RKO (cell line): ENCODE measurements around the gene TNNT3.

Experiments used
- DNase-seq: peaks from one replicate; pipeline ENCODE4 v3.0.0-alpha.2; 2016; ENCODE audit warnings: low spot score

The TNNT3 gene

GRCh38 chr11:1896923-1897322 is 22.6 kb upstream of the TNNT3 start:
- no peak for DNase-seq

GRCh38 chr11:1899090-1899489 is 20.4 kb upstream of the TNNT3 start:
- DNase-seq, result no peak

GRCh38 chr11:1899686-1900085 is 19.8 kb upstream of the TNNT3 start:
- no peak for DNase-seq

GRCh38 chr11:1906181-1906580 is 13.3 kb upstream of the TNNT3 start:
- no peak for DNase-seq

- no peak for DNase-seq
Measured at GRCh38 chr11:1906611-1907423, 12.7 kb upstream of the TNNT3 start.

GRCh38 chr11:1908618-1909017 is 10.9 kb upstream of the TNNT3 start:
- DNase-seq, result no peak

GRCh38 chr11:1909524-1909923 is 10.0 kb upstream of the TNNT3 start:
- no peak for DNase-seq

GRCh38 chr11:1912289-1912878 is 7.1 kb upstream of the TNNT3 start:
- DNase-seq, result no peak

GRCh38 chr11:1913271-1914060 is 6.0 kb upstream of the TNNT3 start:
- DNase-seq, result no peak

- no peak for DNase-seq
Measured at GRCh38 chr11:1915795-1916131, 3.7 kb upstream of the TNNT3 start.

- DNase-seq, result no peak
Measured at GRCh38 chr11:1916132-1916985, 3.1 kb upstream of the TNNT3 start.

GRCh38 chr11:1916986-1917522 is 2.4 kb upstream of the TNNT3 start:
- no peak for DNase-seq

- no peak for DNase-seq
Measured at GRCh38 chr11:1917523-1918435, 1.7 kb upstream of the TNNT3 start.

- no peak for DNase-seq
Measured at GRCh38 chr11:1918436-1919315, 827 bp upstream of the TNNT3 start.

- no peak for DNase-seq
Measured at GRCh38 chr11:1920128-1920908, 815 bp downstream of the TNNT3 start.

GRCh38 chr11:1920909-1921573 is 1.5 kb downstream of the TNNT3 start:
- no peak for DNase-seq

GRCh38 chr11:1921574-1922141 is 2.2 kb downstream of the TNNT3 start:
- DNase-seq, result no peak

- DNase-seq, result no peak
Measured at GRCh38 chr11:1922481-1923081, 3.1 kb downstream of the TNNT3 start.
